Neural crest cell (in vitro differentiated cells): ENCODE data around the gene QSOX1. TPM values are rescaled to one million over a fixed set of nuclear protein-coding genes. Genes with fewer than 3 reads are reported as not detected.
A peak's percentile ranks its signal among the peaks of the same experiment; 100 is the strongest.

Source experiments
- DNase-seq: peaks from one replicate; pipeline ENCODE4 v3.0.0; 2021; ENCODE audit warnings: low read depth, mixed read lengths, low spot score
- H3K27ac Mint-ChIP-seq: one replicate; pipeline ENCODE4 v1.8.0; 2021; ENCODE audit warnings: mild to moderate bottlenecking, mixed read lengths; ENCODE audit not compliant: unreplicated experiment
- H3K27me3 Mint-ChIP-seq: 2 replicates; pipeline ENCODE4 v1.8.0; 2021; ENCODE audit warnings: low read depth, mild to moderate bottlenecking, mixed read lengths
- H3K36me3 Mint-ChIP-seq: 2 replicates; pipeline ENCODE4 v1.8.0; 2021; ENCODE audit warnings: low read depth, mild to moderate bottlenecking, mixed read lengths
- H3K4me1 Mint-ChIP-seq: 2 replicates; pipeline ENCODE4 v1.8.0; 2021; ENCODE audit warnings: mixed read lengths
- H3K4me3 Mint-ChIP-seq: one replicate; pipeline ENCODE4 v1.8.0; 2021; ENCODE audit warnings: mild to moderate bottlenecking, mixed read lengths
- H3K9me3 Mint-ChIP-seq: 2 replicates; pipeline ENCODE4 v1.8.0; 2021; ENCODE audit warnings: mixed read lengths
- CTCF ChIP-seq: fragments of 200-600 bp; sonication (generic); conservative IDR thresholded peaks from 2 replicates; pipeline ENCODE4 v1.5.0; 2021; ENCODE audit warnings: antibody characterized with exemption, mild to moderate bottlenecking
- total RNA-seq: library from RNA; stranded (reverse); gene quantifications from 2 replicates; pipeline ENCODE4 v1.2.1, GENCODE V29; 2021

QSOX1 gene
- total RNA-seq, 1 donor from 2014 or later: 39.8 TPM

GRCh38 chr1:180182643-180183311, 28.1 kb downstream of the QSOX1 start:
- peaks cover 4% of the 10 kb centered on the region for H3K4me1 Mint-ChIP-seq
- H3K27me3 Mint-ChIP-seq: no peaks in the 10 kb centered on the region
- H3K36me3 Mint-ChIP-seq: no peaks in the 10 kb centered on the region
- DNase-seq: no peak
- TF ChIP-seq CTCF: no peak
- H3K27ac Mint-ChIP-seq: peak overlapping the region; percentile 43
- H3K4me3 Mint-ChIP-seq: no peak overlapping the region
- H3K9me3 Mint-ChIP-seq: no peaks in the 10 kb centered on the region

- TF ChIP-seq CTCF: no peak
- Mint-ChIP-seq H3K4me3 (no peak overlapping the region), H3K36me3 (no peaks in the 10 kb centered on the region), H3K27me3 (no peaks in the 10 kb centered on the region), H3K4me1 (peaks cover 4% of the 10 kb centered on the region), H3K27ac (no peak overlapping the region), H3K9me3 (no peaks in the 10 kb centered on the region)
- DNase-seq: no peak
Measured at GRCh38 chr1:180183426-180183825, 28.8 kb downstream of the QSOX1 start.

DNA sequence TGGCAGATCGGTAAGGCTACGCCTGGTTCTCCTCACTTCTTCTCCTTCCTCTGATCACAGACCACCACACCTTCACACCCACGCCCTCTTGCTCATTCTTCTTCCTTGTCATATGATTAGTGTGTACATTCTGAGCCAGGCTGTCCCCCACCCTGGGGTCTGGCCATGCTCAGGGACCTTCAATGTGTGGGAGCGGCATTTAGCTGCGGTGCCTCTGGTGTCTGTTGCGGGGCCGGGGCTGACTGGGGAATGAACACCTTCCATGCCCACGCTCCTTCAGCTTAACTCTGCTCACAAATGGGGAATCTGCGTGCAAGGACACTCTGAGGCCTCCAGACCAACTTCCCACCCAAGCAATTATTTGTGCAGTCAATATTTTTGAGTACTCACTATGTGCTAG, 29.4 kb downstream of the QSOX1 start:
- H3K4me3 Mint-ChIP-seq: no peak overlapping the region
- H3K4me1 Mint-ChIP-seq: peaks cover 8% of the 10 kb centered on the region
- TF ChIP-seq CTCF: no peak
- H3K9me3 Mint-ChIP-seq: no peaks in the 10 kb centered on the region
- no peak for DNase-seq
- no peak overlapping the region for H3K27ac Mint-ChIP-seq
- H3K36me3 Mint-ChIP-seq: no peaks in the 10 kb centered on the region
- H3K27me3 Mint-ChIP-seq: no peaks in the 10 kb centered on the region

GRCh38 chr1:180185281-180185680, 30.6 kb downstream of the QSOX1 start:
- Mint-ChIP-seq H3K27ac (peak overlapping the region; percentile 38), H3K4me1 (peaks cover 8% of the 10 kb centered on the region), H3K9me3 (no peaks in the 10 kb centered on the region), H3K27me3 (no peaks in the 10 kb centered on the region), H3K4me3 (no peak overlapping the region), H3K36me3 (no peaks in the 10 kb centered on the region)
- no peak for TF ChIP-seq CTCF
- no peak for DNase-seq

- Mint-ChIP-seq H3K9me3 (no peaks in the 10 kb centered on the region), H3K4me1 (peaks cover 8% of the 10 kb centered on the region), H3K27me3 (no peaks in the 10 kb centered on the region), H3K27ac (peak overlapping the region; percentile 38), H3K36me3 (peaks cover 1% of the 10 kb centered on the region), H3K4me3 (no peak overlapping the region)
- TF ChIP-seq CTCF: no peak
- DNase-seq: no peak
Measured at GRCh38 chr1:180185971-180186645, 31.4 kb downstream of the QSOX1 start.
